Small intestine (tissue), 7 donors: ENCODE data around the gene MRPS34. TPM values are rescaled to one million over a fixed set of nuclear protein-coding genes. Genes with fewer than 3 reads are reported as not detected.
A peak's percentile ranks its signal among the peaks of the same experiment; 100 is the strongest.

Experiments used
- DNase-seq, 2 donors: peaks; one replicate each; pipeline versions ENCODE4 v3.0.0 to v3.0.0-alpha.2; 2013
- FAIRE-seq: peaks from 2 replicates; lab custom pipeline; 2012; peaks lifted over from hg19 to GRCh38; lab: Jason Lieb, UNC
- H3K27ac ChIP-seq, 3 donors: one replicate each; pipeline ENCODE4 v1.5.1; 2013; ENCODE audit warnings: low read length in 2 of 3, mild to moderate bottlenecking in 2 of 3, control low read depth in 1 of 3, inconsistent platforms in 1 of 3, low read depth in 1 of 3, moderate library complexity in 1 of 3
- H3K27me3 ChIP-seq, 3 donors: one replicate each; pipeline ENCODE4 v1.6.1; 2013; ENCODE audit warnings: low read length in 3 of 3, inconsistent platforms in 1 of 3; ENCODE audit not compliant: control insufficient read depth in 3 of 3, insufficient read depth in 3 of 3
- H3K36me3 ChIP-seq, 3 donors: one replicate each; pipeline ENCODE4 v1.6.1; 2013; ENCODE audit warnings: low read length in 3 of 3, inconsistent platforms in 1 of 3, low read depth in 1 of 3, mild to moderate bottlenecking in 1 of 3, moderate library complexity in 1 of 3; ENCODE audit not compliant: control insufficient read depth in 3 of 3, insufficient read depth in 2 of 3
- H3K4me1 ChIP-seq, 3 donors: one replicate each; pipeline ENCODE4 v1.6.1; 2013; ENCODE audit warnings: low read length in 2 of 3, inconsistent platforms in 1 of 3, low read depth in 1 of 3, mild to moderate bottlenecking in 1 of 3, moderate library complexity in 1 of 3; ENCODE audit not compliant: control insufficient read depth in 3 of 3, insufficient read depth in 2 of 3
- H3K4me3 ChIP-seq, 3 donors: one replicate each; pipeline ENCODE4 v1.5.1; 2013; ENCODE audit warnings: low read length in 3 of 3, control low read depth in 1 of 3, inconsistent platforms in 1 of 3, low read depth in 1 of 3, mild to moderate bottlenecking in 1 of 3, moderate library complexity in 1 of 3
- H3K9me3 ChIP-seq, 2 donors: one replicate each; pipeline ENCODE4 v1.6.1; 2013; ENCODE audit warnings: low read depth in 1 of 2, low read length in 1 of 2; ENCODE audit not compliant: control insufficient read depth in 2 of 2, insufficient read depth in 1 of 2
- WGBS, 3 donors: extraction: QIAGEN DNeasy Blood & Tissue Kit; methylation state at CpG; one replicate each; pipeline ENCODE4 v1.1.7; 2013; 5-methylcytosine and 5-hydroxymethylcytosine counted together
- polyA plus RNA-seq, 4 donors: library from polyadenylated mRNA; stranded (reverse) in 3 of 4; unstranded in 1 of 4; fragments of 200-250 nt in 3 of 4; fragments of 120-200 nt in 1 of 4; gene quantifications; one replicate each; pipeline versions ENCODE4 v1.2.1 to v1.2.3, GENCODE V29; 2013
- donor health status: healthy with polysubstance abuse.
- donor health status: control.
- donor health status: control.
- donor health status: Bipolar disorder and iron deficiency.
- donor health status: healthy.

Gene MRPS34
- polyA plus RNA-seq, 4 donors = 88.9 to 199 (median 172) TPM

GRCh38 chr16:1771864-1772361 lies 1.0 kb downstream of the MRPS34 start:
- Histone ChIP-seq H3K27ac (peak overlapping the region; percentile 82 to 91 (median 87)), H3K36me3 (peaks cover 5 to 72% (median 10%) of the 10 kb centered on the region in 3 donors), H3K4me3 (peak overlapping the region; percentile 82 to 93 (median 89)), H3K27me3 (no peaks in the 10 kb centered on the region), H3K4me1 (peaks cover 0 to 16% (median 7%) of the 10 kb centered on the region in 3 donors), H3K9me3 (no peaks in the 10 kb centered on the region)
- DNase-seq = no peak
- FAIRE-seq = no peak
- WGBS, 3 donors = 5 to 11% (median 5%) methylated on average over 22 of the region's 22 CpGs

GRCh38 chr16:1771188-1771863 lies 1.6 kb downstream of the MRPS34 start, which contains the start of gene NME3:
NME3 (minus strand) TSS chr16:1771543; CDS start chr16:1771534, 9 bp downstream.
- FAIRE-seq = no peak
- no peaks in the 10 kb centered on the region for H3K27me3 ChIP-seq
- 1 to 2% (median 1%) methylated on average over 45 to 79 of the region's 79 CpGs for WGBS, 3 donors
- peak within 1 kb of the TSS; percentile 82 to 91 (median 87) for H3K27ac ChIP-seq
- H3K36me3 ChIP-seq = peaks cover 2 to 72% (median 7%) of the 10 kb centered on the region in 3 donors
- peak; percentile 63 to 90 for DNase-seq
- peaks cover 0 to 16% (median 7%) of the 10 kb centered on the region in 3 donors for H3K4me1 ChIP-seq
- no peaks in the 10 kb centered on the region for H3K9me3 ChIP-seq
- peak within 1 kb of the TSS; percentile 82 to 93 (median 89) for H3K4me3 ChIP-seq

GRCh38 chr16:1770328-1771187 lies 2.4 kb downstream of the MRPS34 start:
- FAIRE-seq = no peak
- WGBS, 3 donors = 7 to 10% (median 9%) methylated on average over 63 to 81 of the region's 81 CpGs
- Histone ChIP-seq H3K27ac (peak overlapping the region; percentile 3 to 62 (median 12)), H3K9me3 (no peaks in the 10 kb centered on the region), H3K27me3 (no peaks in the 10 kb centered on the region), H3K36me3 (peaks cover 4 to 72% (median 7%) of the 10 kb centered on the region in 3 donors), H3K4me1 (peaks cover 0 to 16% (median 7%) of the 10 kb centered on the region in 3 donors), H3K4me3 (peak overlapping the region; percentile 82 to 93 (median 89))
- peak; percentile 48 to 62 for DNase-seq

- FAIRE-seq (no peak), DNase-seq (no peak)
- H3K27ac ChIP-seq = no peak overlapping the region
- H3K27me3 ChIP-seq = no peaks in the 10 kb centered on the region
- peak overlapping the region in 1 of 3 donors; percentile 93 for H3K4me3 ChIP-seq
- H3K9me3 ChIP-seq = no peaks in the 10 kb centered on the region
- WGBS, 3 donors = 70 to 75% (median 70%) methylated on average over 24 to 27 of the region's 27 CpGs
- peaks cover 0 to 12% (median 7%) of the 10 kb centered on the region in 3 donors for H3K4me1 ChIP-seq
- H3K36me3 ChIP-seq = peaks cover 4 to 72% (median 7%) of the 10 kb centered on the region in 3 donors
Observed at GRCh38 chr16:1769402-1770300, 3.3 kb downstream of the MRPS34 start.

- Histone ChIP-seq H3K4me1 (peaks cover 0 to 4% (median 1%) of the 10 kb centered on the region in 3 donors), H3K4me3 (no peak overlapping the region), H3K27ac (no peak overlapping the region), H3K36me3 (peaks cover 4 to 72% (median 7%) of the 10 kb centered on the region in 3 donors), H3K27me3 (no peaks in the 10 kb centered on the region), H3K9me3 (no peaks in the 10 kb centered on the region)
- 77 to 83% (median 81%) methylated on average over 18 to 26 of the region's 26 CpGs for WGBS, 3 donors
- FAIRE-seq (no peak), DNase-seq (no peak)
Observed at GRCh38 chr16:1768767-1769401, 4.0 kb downstream of the MRPS34 start.

- WGBS, 3 donors = 88 to 91% (median 88%) methylated on average over 38 to 41 of the region's 41 CpGs
- DNase-seq (no peak), FAIRE-seq (no peak)
- no peak overlapping the region for H3K27ac ChIP-seq
- no peaks in the 10 kb centered on the region for H3K27me3 ChIP-seq
- H3K4me1 ChIP-seq = peaks cover 0 to 3% (median 0%) of the 10 kb centered on the region in 3 donors
- no peaks in the 10 kb centered on the region for H3K9me3 ChIP-seq
- no peak overlapping the region for H3K4me3 ChIP-seq
- peaks cover 4 to 75% (median 7%) of the 10 kb centered on the region in 3 donors for H3K36me3 ChIP-seq
Observed at GRCh38 chr16:1768061-1768766, 4.7 kb downstream of the MRPS34 start.
